Stimulated activated CD4-positive, alpha-beta T cell treated with anti-CD3 and anti-CD28 coated beads, TNF-alpha, amount 100 ng/mL, for 4 hours (primary cell): ENCODE results near the gene RAI1.
"Not testable (repeated sequence)": the region's sequence is repeated elsewhere in the genome, so short reads cannot be mapped to it uniquely, and the experiment has no call there.

ENCODE experiments used
- DNase-seq, 3 experiments: peaks; one replicate each; pipeline ENCODE4 v3.0.0-alpha.2; 2020; ENCODE audit warnings: low read depth in 3 of 3

Gene RAI1

DNA sequence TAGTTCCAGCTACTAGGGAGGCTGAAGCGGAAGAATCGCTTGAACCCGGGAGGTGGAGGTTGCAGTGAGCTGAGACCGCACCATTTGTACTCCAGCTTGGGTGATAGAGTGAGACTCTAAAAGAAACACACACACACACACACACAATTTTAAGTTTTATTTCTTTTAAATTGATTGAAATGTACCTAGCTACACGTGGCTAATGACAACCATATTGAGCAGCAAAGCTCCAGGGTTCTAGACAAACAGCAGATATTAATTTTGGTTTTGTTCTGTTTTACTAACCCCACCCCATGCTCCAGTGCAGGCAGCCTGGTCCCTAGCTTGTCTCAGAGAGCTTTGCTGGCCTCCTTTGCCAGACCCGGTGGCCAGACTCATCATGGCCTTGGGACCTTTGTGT is 16.0 kb upstream of the RAI1 start:
- DNase-seq: no peak

DNA sequence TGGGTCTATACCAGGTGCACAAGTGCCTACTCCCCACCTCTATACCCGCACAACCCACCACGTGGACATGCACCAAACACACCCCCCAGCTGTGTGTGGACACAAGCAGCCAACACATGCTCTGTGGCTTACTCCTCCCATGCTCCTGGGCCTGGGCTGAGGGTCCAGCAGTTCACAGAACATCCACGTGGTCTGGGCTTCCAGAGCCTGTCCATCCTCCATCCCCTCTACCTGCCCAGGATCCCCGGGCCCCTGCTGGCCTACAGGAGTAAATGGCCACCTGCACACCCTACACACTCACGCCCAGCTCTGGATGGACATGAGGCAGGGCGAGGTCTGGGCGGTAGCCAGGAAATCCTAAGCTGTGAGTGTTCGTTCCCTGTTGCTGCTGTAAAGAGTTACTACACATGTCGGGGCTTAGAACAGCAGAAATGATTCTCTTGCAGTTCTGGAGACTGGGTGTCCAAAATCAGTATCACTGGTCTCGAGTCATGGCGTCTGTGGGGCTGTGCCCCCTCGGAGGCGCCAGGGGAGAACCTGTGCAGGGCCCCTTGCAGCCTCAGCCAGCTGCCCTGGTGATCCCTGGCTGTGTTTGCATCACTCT is 15.0 kb upstream of the RAI1 start:
- no peak for DNase-seq

DNA sequence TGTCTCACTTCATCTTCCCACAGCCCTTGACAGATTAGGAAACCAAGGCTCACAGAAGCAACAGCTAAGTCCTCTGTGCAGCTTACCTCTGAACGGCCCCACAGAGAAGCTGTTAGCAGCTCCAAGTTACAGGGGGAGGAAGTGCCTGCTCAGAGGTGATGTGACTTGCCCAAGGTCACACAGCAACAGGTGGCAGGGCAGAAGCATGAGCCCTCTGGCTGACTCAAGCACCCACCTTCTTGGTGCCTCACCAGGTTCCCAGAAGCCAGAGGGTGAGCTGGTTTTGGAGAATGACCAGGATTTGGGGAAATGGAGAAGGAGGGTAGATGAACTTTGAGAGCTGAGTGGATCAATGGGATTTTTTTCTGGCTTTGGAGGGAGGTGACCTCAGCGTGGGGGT is 14.0 kb upstream of the RAI1 start:
- no peak for DNase-seq

DNA sequence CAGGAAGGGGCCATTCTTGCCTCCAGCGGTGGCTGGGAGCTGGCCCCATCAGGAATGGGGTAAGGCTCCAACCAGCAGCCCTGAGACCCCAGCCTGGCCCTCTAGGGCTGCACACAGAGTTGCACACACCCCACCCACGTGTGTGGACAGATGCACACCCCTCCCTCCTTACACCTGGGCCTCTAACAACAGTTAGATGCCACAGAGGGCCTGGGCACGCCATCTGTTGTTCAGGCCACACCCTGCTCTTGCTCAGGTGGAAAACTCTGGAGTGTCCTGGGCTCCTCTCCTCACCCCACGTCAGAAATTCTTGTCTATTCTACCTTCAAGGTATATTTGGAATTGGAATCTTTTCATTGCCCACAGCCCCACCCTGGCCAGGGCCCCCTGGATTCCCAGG is 13.3 kb upstream of the RAI1 start:
- no peak for DNase-seq

DNA sequence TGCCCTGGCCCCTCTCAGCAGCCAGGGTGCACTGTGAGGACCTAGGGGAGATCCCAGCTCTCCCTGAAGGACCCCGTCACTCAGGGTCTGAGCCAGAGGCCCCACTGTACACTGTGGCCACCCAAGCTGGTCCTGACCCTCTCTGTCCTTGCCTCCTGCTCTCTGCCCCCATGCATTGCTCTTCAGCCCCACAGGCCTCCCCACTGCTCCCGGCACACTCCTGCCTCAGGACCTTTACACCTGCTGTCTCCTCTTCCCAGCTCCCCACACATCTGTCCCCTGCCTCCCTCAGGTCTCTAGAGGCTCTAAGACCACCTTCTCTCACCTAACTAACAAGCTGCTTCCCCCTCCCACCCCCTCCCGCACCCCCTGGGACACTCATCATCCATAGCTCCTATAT is 12.9 kb upstream of the RAI1 start:
- DNase-seq: no peak

DNA sequence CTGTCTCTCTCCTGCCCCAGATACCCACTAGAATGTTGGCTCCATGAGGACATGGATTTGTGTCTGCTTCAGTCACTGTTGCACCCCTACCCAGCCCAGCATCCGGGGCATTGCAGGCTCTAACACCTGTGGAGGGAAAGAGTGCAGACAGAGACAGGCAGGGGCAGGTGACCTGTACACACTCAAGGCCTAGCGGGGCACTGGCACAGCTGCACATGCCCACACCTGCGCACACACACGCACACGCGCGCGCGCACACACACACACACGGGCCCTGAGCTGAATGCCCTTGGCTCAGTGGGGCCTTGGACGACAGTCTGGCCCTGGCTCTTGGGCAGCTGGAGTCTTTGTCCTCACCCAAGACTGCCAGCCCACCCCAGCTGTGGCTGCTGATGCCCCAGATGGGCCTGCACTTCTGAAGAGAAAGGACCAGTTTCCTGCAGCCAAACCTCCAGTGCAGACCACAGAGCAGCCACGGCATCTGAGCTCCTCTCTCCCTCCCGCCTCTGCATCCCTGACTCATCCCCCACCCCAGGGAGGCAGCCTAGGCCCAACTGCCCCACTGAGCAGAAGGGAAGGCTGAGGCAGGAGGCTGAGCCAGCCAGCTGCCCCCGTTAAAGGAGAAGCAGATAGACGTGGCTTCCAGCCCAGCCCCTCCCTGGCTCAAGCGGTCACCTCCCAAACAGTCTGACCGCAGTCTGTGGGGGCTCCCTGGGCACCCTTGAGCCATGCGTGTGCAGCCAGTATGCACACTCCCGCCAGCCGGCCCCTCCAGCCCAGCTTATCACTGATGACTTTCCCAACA is 12.3 kb upstream of the RAI1 start:
- no peak for DNase-seq

DNA sequence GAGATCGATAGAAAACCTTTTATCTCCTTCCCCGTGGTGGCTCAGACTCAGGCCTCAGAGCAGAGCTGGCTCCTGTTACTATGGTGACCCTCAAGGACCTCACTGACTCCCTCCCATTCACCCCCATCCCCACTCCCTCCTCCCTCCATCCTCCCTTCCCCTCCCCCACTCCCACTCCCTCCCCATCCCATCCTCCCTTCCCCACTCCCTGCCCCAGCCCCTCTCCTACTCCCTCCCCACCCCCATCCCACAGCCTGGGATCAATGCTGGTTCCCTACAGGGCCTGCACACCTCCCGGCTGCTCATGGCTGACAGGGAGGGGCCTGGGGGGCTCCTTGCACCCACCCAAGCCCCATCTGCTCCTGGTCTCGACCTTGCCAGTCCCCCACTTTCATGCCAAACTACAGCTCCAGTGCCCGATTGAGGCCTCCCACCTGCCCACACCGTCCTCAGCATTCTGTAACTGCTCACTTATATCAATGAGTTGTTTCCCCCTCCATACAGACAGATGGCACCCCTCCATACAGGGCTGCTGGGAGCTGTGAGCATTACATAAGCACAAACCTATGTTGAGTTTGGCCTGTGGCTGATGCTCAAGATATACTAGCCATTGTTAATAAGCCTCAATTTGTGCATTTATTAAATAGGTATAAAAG is 11.6 kb upstream of the RAI1 start:
- no peak for DNase-seq

DNA sequence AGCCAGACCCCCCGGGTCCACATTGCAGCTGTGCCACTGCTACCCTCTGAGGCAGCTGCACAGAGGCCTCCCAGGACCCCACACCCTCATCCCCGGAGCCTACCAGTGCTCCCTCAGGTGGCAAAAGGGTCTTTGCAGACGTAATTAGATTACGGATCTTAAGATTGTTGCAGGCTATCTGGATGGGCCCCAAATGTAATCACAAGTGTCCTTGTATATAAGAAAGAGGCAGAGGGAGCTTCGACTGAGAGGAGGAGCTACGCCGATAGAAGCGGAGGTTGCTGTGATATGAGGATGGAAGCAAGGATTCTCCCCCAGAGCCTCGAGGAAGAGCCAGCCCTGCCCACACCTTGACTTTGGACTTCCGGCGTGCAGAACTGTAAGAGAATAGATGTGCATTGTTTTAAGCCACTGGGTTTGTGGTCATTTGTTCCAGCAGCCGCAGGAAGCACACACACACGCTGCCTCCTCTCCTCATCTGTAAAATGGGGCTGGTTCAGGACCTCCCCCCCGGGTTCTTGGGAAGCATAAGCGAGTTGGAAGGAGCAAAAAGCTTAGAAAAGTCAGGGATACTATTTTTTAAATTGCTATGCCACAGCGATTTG is 10.5 kb upstream of the RAI1 start:
- no peak for DNase-seq

DNA sequence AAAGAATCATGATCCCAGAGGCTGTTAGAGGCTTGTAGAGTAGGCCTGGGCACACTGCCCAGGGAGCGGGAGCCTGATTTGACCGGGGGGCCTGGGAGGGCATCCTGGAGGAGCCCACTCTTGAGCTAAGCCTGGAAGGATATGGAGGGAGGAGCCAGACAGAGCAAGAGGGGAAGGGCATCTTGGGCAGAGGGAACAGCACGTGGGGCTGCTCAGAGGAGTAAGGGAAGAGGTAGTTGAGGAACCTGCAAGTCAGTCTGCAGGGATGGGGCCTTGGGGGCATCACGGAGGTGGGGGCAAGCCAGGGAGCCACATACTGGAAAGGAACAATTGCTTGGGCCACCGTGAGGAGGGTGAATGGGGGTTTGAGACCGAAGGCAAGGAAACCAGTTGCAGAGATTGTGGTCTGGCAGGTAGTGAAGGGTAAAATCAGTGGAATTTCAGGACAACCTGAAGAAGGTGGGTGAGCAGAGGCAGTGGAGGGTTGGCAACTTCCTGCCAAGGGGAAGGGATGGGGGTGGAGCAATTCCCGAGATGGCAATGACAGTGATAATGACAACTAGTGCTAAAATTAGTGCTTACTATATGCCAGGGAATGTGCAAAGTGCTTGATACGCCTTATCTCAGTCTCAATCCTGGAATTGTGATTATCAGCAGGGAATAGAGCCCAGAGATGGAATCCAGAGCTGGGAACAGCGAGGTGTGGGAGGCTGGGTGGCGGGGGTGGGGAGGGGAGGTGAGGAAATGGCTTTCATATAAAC is 9.7 kb upstream of the RAI1 start:
- DNase-seq: no peak

DNA sequence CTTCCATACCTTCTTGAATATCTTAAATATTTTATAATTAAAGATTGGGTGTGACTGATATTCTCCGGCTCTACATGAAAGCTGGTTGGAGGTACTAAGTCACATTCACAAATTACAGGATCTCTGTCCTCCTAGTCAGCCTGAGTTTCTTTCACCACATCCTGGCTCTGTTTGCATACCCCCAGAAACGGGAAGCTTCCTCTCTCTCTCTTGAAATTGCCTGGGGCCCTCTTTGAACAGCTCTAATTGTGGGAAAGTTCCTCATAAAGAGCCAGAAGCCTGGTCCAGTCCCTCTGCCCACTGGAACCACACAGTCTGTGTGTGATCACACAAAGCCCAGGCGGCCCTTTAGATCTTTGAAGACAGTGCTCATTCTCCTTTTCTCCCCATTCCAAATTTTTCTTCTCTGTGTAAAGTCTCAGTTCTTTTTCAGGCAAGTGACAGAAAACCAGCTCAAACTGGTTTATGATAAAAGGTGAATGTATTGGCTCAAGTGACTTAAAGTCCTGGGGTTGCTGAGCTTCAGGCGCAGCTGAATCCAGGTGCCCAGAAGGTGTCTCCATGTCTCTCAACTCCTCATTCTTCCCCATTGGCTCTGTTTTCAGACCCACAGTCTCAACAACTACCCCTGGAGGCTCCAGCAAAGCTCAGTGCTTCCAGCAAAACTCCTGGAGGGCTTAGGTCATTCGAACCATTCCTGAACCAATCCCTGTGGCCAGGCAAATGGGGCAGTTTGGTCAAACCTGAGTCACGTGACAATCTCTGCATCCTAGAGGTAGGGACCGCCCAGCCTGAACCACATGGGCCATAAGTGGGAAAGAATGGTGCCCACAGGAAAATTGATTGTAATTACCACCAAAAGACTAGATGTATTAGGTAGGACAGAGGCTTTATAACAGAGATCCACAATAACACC is 8.5 kb upstream of the RAI1 start:
- DNase-seq: no peak

DNA sequence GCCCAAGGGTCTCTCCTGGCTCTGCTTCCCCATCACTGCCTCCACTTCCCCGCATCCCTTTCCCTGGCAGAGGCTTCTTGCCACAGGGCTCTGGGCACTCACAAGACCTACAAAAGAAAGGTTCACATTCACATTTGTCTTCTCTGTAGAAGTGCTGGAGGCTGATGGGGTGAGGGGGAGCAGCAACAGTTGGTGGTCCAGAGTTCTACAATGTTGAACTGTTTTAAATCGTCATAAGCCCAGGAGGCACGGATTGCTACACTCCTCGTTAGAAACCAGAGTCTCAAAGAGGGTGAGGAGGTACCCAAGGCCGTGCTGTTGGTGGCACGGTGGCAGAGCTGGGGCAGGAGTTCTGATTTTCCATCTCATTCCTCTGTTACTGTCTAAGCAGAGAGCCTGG is 5.8 kb upstream of the RAI1 start:
- DNase-seq: no peak

DNA sequence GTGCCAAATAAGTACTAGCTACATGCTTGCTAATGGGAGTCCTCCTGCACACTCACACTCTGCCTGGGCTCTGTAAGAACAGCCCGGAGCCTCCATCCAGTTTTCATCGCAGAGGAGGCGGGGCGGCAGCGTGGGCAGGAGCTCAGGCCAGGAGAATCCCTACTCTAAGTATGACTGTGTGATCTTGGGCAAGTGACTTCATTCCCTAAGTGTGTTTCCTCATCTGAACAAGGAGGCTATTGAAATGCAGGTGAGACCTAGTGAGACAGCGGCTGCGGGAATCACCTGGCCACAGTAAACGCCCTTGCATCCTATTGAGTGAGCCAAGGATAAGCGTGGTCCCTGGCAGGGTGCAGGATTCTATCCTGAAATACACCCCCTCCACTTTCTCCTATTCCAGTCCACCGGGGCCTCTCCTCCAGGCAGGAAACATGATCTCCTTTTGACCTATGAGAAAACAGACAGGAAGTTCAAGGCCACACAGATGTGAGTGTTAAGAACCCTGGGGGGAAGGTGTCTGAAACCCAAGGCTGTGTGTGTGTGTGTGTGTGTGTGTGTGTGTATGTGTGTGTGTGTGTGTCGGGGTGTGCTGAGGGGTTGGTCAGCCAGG is 5.2 kb upstream of the RAI1 start:
- DNase-seq: no peak

DNA sequence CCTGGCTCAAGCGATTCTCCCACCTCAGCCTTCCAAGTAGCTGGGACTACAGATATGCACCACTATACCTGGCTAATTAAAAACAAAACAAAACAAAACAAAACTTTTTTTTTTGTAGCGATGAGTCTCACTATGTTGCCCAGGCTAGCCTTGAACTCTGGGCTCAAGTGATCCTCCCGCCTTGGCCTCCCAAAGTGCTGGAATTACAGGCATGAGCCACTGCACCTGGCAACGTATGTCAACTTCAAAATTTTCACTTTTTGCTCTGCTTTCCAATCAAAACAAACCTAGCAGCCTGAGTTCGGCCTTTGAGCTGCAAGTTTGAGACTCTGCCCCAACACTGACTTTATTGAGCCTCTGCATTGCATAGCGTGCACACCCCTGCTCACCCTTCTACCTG is 4.5 kb upstream of the RAI1 start:
- no peak for DNase-seq

DNA sequence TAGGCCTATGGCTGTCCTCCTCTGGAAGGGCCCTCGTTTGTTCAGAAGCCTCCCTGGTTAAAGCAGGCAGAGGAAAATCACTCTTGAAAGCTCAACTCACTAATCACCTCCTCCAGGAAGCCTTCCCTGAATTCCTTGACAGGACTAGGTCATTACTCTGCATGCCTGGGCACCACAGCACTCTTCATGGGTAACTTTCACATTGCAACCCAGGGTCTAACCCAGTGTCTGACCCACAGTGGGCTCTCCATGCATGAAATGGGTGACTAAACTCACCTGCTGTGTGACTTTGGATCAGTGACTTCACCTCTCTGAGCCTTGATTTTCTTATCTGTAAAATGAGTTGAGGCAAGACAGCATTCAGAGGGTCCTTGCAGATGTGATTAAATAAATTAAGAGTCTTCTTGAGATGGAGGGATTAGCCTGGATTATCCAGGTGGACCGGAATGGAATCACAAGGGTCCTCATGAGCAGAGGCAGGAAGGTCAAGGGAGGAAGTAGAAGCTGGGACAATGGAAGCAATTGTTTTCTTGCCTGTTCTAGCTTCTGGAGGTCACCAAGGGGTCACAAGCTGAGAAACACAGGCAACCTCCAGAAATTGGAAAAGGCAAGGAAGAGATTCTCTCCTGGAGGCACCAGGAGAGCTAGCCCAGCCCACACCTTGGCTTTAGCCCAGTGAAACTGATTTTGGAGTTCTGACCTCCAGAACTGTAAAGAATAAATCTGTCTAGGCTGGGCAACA is 3.8 kb upstream of the RAI1 start:
- no peak for DNase-seq

DNA sequence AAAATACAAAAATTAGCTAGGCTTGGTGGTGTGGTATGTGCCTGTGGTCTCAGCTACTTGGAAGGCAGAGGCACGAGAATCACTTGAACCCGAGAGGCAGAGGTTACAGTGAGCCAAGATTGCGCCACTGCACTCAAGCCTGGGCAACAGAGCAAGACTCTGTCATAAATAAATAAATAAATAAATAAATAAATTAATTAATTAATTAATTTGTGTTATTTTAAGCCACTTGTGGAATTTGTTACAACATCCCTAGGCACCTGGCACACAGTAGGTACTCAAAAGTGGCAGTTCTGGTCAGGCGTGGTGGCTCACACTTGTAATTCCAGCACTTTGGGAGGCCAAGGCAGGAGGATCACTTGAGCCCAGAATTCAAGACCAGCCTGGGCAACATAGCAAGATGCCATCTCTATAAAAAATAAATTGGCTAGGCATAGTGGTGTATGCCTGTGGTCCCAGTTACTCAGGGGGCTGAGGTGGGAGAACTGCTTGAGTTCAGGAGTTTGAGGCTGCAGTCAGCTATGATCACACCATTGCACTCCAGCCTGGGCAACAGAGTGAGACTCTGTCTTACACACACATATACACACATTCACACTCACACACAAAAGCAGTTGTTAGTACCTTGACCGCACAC is 3.1 kb upstream of the RAI1 start:
- DNase-seq: not testable (repeated sequence)

DNA sequence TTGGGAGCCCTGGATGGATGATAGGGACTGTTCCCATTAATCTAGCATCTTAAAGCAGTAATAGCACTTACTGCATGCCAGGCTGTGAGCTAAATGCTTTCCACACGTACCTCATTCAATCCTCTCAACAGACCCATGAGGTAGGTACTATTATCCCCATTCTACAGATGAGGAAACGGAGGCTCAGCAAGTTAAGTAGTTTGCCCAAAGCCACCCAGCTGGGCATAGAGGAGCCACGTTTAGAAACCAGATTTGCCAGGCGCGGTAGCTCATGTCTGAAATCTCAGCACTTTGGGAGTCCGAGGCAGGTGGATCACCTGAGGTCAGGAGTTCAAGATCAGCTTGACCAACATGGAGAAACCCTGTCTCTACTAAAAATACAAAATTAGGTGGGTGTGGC is 2.0 kb upstream of the RAI1 start:
- DNase-seq: no peak

DNA sequence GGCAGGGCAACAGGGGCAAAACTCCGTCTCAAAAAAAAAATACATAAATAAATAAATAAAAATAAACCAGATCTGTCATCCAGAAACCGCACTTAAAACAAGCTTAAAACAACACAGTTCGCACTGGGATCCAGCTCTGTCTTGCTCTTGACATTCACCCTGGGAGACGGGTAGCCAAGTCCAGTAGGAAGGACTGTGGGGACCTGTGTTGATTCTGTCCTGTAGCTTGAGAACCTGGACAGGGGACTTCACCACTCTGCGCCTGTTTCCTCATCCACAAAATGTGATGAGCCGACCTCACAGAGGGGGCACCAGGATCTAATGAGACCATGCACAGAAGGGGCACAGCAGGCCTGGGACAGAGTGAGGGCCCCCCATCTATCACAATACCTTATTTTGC is 1.5 kb upstream of the RAI1 start:
- no peak for DNase-seq

DNA sequence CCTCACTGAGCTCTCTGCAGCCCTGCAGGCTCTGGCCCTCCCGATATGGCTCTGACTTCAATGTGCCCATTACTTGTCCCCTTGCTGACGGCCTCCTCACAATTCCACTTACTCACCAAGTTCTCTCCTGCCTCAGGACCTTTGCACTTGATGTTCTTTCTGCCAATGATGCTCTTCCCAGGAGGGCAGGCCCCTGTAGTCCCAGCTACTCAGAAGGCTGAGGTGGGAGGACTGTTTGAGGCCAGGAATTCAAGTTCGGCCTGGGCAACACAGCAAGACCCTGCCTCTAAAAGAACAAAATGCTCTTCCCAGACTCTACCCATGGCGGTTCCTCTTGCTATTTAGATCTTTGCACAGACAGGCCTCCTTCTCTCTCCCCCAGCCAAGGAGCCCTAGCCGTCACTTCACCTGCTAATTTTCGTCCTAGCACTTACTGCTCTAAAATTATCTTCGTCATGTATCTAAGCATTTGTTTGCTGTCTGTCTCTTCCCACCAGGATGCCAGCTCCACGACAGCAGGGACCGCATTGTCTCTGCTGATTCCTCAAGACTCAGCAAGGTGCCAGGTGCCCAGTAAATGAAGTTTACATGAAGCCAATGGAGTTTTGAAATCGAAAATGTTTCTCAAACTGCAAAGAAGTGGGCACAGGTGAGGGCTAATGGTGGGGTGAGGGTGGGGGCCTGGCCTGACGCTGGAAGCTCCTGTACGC is 626 bp upstream of the RAI1 start:
- DNase-seq: no peak
